HUES48 (cell line): ENCODE measurements around the gene LZIC.

Experiments used
- H3K27ac ChIP-seq: one replicate; pipeline ENCODE4 v1.7.0; 2013; ENCODE audit warnings: low read depth, low read length, inconsistent platforms
- H3K27me3 ChIP-seq: 2 replicates; pipeline ENCODE4 v1.6.1; 2013; ENCODE audit warnings: mild to moderate bottlenecking, low read length; ENCODE audit not compliant: control insufficient read depth, insufficient read depth
- H3K36me3 ChIP-seq: 2 replicates; pipeline ENCODE4 v1.6.1; 2013; ENCODE audit warnings: low read length; ENCODE audit not compliant: control insufficient read depth, insufficient read depth
- H3K4me1 ChIP-seq: 2 replicates; pipeline ENCODE4 v1.6.1; 2013; ENCODE audit warnings: mild to moderate bottlenecking, low read length; ENCODE audit not compliant: control insufficient read depth, insufficient read depth
- H3K4me3 ChIP-seq: 2 replicates; pipeline ENCODE4 v1.5.1; 2013; ENCODE audit warnings: mild to moderate bottlenecking, low read depth, low read length
- H3K9ac ChIP-seq: 2 replicates; pipeline ENCODE4 v1.6.1; 2013; ENCODE audit warnings: mild to moderate bottlenecking, low read depth, low read length, moderate library complexity
- H3K9me3 ChIP-seq: 2 replicates; pipeline ENCODE4 v1.6.1; 2013; ENCODE audit warnings: low read length; ENCODE audit not compliant: control insufficient read depth, insufficient read depth

Gene LZIC

DNA sequence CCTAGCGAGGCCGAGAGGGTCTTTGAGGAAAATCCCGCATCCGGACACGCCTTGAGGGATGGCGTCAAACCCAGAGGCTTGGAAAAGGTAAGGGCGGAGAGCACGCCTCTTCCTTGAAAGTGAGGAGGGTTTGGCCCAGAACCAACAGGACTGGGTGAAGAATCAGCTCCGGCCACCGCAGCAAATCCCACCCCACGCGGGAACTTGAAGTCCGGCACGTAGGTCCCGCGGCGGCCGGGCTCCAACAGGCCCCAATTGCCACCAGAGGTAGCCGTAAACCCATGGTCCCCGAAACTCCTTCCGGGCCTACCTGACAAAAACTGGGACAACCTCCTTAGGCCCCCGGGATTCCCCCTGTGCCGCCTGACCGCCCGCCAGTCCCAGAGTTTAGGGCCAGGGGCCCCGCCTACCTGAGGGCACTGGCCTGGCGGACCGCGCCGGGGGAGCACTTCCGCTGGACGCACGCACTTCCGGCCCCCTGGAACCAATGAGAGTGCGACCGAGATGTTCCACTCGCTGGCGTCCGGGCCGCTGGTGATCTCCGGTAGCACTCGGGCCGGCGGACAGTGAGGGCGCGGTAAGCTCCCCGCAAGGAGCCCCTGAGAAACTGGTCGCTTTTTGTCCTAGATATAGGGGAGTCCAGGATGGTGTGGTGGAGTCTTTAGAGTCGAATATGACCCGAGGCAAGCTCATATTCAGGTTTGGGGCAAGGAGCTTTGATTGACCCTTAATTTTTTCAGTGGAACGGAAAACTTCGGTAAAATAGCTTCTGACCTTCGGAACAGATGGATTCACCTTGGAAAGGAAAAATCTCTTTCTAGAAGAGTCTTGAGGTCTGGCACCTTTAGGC lies at the start of gene LZIC, which contains the start of gene NMNAT1:
TSS of gene LZIC (minus strand) at position 453 of the 850 bp plus-strand sequence. CDS start 6,772 bp downstream, outside the sequence.
TSS of gene NMNAT1 (plus strand) at position 537 of the 850 bp plus-strand sequence. CDS start 28,599 bp downstream, outside the sequence.
- peak within 1 kb of the TSS; percentile 95 for H3K27ac ChIP-seq
- H3K27me3 ChIP-seq, result no peaks in the 10 kb centered on the region
- no peaks in the 10 kb centered on the region for H3K4me1 ChIP-seq
- H3K4me3 ChIP-seq, result peak within 1 kb of the TSS; percentile 82
- H3K36me3 ChIP-seq, result peaks cover 6% of the 10 kb centered on the region; the same call in 1 of the 2 replicates
- no peaks in the 10 kb centered on the region for H3K9me3 ChIP-seq
- H3K9ac ChIP-seq, result peak within 1 kb of the TSS; percentile 76

DNA sequence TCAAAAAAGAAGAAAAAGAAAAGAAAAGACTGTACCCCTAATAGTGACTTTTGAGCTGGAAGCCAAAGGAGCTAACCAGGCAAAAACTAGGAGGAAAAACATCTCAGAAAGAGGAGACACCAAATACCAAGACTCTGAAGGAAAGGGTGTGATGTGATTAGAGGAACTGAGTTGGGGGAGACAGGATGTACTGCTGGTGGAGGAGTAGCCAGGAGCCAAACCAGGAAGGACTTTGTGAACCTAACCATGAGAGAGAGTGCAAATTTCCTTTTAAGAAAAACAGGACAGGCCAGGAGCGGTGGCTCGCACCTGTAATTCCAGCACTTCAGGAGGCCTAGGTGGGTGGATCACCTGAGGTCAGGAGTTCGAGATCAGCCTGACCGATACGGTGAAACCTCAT lies 49.7 kb upstream of the LZIC start:
- Histone ChIP-seq H3K9me3 (no peaks in the 10 kb centered on the region), H3K4me1 (no peaks in the 10 kb centered on the region), H3K27ac (no peak overlapping the region), H3K27me3 (peaks cover 18% of the 10 kb centered on the region), H3K9ac (no peak overlapping the region), H3K4me3 (no peak overlapping the region), H3K36me3 (no peaks in the 10 kb centered on the region)

DNA sequence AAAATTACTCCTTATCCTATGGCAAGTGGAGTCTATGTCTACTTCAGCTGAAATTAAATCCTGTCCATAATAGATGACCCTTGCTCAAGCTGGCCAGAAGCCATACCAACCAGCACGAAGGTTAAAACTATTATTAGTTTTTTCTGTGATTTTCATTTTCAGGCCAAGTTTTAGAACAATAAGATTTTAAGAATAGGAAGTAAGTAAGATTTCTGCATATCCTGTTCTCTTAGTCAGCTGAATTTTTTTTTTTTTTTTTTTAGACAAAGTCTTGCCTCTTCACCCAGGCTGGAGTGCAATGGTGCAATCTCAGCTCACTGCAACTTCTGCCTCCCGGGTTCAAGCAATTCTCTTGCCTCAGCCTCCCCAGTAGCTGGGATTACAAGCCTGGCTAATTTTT lies 47.8 kb upstream of the LZIC start:
- no peaks in the 10 kb centered on the region; the same call in 1 of the 2 replicates for H3K27me3 ChIP-seq
- no peak overlapping the region for H3K4me3 ChIP-seq
- H3K36me3 ChIP-seq, result no peaks in the 10 kb centered on the region
- no peak overlapping the region for H3K9ac ChIP-seq
- H3K27ac ChIP-seq, result no peak overlapping the region
- H3K4me1 ChIP-seq, result no peaks in the 10 kb centered on the region
- no peaks in the 10 kb centered on the region for H3K9me3 ChIP-seq

DNA sequence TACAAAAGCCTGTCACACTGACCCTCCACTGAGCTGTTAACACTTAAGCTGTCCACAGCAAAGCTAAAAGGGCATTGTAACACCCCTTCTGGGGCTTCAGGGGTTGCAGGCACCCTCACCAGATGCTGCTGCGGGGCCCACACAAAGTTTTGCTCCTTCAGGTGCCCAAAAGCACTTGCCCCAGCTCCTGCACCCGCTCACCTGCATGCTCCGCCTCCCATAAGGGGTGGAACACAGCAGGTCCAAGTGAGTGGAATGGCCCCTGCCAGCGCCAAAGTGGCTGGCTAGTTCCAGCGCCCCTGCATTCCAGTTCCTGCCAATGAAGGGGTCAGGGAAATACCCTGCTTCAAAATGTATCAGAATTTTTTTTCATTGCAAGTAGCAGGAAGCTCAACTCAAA lies 46.6 kb upstream of the LZIC start:
- H3K27ac ChIP-seq, result no peak overlapping the region
- no peaks in the 10 kb centered on the region for H3K9me3 ChIP-seq
- no peaks in the 10 kb centered on the region for H3K27me3 ChIP-seq
- H3K36me3 ChIP-seq, result no peaks in the 10 kb centered on the region
- H3K4me1 ChIP-seq, result no peaks in the 10 kb centered on the region
- H3K9ac ChIP-seq, result no peak overlapping the region
- no peak overlapping the region for H3K4me3 ChIP-seq

DNA sequence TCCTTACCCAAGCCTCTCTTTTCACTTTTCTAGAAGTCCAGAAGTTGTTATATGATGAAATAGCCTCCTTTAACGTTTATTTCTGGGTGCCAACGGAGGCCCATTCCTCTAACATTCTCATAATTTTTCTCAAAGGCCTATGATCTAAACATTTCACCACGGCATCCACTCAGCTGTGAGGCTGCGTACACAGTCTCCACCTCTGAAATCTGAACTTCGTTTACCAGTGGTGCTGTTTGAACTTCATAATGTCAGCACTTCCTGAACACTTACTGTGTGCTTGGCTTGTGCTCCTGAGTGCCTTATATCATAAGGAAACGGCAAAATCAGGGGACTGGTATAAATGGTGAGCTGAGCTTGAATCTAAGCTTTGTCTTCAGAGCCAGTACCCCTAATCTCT lies 41.8 kb upstream of the LZIC start:
- Histone ChIP-seq H3K27ac (no peak overlapping the region), H3K4me1 (no peaks in the 10 kb centered on the region), H3K9ac (no peak overlapping the region), H3K4me3 (no peak overlapping the region), H3K27me3 (no peaks in the 10 kb centered on the region), H3K36me3 (no peaks in the 10 kb centered on the region), H3K9me3 (no peaks in the 10 kb centered on the region)

DNA sequence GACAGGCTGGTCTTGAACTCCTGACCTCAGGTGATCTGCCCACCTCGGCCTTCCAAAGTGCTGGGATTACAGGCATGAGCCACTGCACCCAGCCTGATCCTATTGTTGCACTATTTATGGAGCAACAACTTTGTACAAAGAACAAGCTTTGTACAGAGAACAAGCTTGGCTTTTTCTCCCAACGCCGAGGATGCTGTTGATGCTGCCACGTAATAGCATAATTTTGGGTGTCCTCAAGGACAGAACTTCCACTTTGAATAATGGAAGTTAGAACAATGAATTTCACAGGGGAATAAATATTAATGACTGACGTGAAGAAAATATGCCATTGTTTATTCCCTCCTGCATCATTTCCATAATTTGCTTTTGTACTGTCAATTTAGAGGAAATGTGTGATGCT lies 41.1 kb upstream of the LZIC start:
- H3K9ac ChIP-seq, result no peak overlapping the region
- H3K4me1 ChIP-seq, result no peaks in the 10 kb centered on the region
- H3K9me3 ChIP-seq, result no peaks in the 10 kb centered on the region
- no peak overlapping the region for H3K4me3 ChIP-seq
- no peaks in the 10 kb centered on the region for H3K36me3 ChIP-seq
- H3K27me3 ChIP-seq, result no peaks in the 10 kb centered on the region
- no peak overlapping the region for H3K27ac ChIP-seq

DNA sequence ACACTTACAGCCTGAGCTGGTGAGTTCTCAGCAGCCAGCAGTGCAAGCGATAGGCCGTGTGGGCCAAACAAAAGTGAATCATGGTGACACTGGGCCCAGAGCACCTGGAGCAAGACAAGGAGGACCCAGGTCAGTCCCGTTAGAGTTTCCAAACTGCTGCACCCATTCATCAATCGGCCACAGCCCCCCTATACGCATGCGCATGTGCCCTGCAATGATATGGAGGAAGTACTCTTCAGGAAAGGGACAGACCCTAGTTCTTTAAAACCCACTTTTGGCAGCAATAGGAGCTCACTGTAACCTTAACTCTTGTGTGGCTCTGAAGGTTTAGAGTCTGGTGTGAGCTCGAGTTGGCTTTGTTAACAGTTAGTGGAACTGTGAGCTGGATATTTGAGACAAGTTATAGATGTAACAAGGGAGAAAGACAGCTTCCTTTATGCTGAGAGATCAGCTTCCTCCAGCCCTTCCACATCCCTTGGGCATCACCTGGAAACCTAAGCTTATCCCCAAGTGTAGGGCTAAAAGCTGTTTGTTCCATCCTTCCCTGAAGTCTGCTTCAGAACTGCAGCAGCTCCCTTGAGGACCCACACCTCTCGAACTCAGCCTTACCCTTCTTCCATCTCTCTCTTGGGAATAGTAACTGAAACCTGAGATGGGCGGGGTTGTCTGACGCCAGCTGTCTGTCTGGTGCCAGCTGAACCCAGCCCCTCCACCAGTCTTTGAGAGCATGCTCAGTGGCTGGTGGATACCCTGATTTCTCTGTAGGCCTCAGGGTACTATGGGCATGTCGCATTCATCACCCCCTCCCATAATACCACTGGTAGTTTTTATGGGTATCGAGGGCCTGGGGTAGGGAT lies 17.7 kb upstream of the LZIC start:
- Histone ChIP-seq H3K27ac (no peak overlapping the region), H3K4me1 (peaks cover 10% of the 10 kb centered on the region), H3K9ac (no peak overlapping the region), H3K36me3 (no peaks in the 10 kb centered on the region), H3K4me3 (no peak overlapping the region), H3K9me3 (no peaks in the 10 kb centered on the region), H3K27me3 (no peaks in the 10 kb centered on the region)

DNA sequence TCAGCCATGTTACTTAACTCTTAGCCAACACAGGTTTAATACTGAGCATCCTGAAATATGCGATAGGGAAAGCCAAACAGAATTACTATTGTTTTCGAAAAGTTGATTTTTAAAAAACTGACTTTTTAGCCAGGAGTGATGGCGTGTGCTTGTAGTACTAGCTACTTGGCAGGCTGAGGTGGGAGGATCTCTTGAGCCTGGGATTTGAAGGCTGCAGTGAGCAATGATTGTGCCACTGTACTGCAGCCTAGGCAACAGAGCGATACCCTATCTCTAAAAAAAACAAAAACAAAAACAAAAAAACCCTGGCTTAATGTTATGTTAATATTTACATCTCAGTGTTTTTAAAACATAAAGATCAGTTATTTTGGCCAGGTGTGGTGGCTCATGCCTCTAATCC lies 16.8 kb upstream of the LZIC start:
- Histone ChIP-seq H3K27ac (no peak overlapping the region), H3K9ac (no peak overlapping the region)

DNA sequence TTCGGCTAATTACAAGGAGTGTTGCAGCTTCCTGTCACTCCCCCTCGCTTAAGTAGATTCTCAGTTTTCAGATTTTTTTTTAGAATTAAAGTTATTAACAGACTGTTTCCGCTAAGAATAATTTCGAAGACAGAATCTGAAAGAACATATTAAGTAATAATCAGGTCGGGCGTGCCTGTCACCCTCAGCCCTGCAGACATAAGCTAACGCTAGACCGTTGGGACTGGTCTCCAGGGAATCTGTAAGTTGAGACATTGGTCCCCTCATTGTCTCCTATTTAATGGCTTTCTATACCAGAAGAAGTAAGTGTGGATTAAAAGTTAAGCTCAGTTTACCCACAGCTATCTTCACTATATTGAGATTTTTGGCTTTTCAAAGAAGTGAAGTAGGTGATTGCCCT lies 14.5 kb upstream of the LZIC start:
- no peak overlapping the region for H3K4me3 ChIP-seq
- H3K9me3 ChIP-seq, result no peaks in the 10 kb centered on the region
- H3K27ac ChIP-seq, result no peak overlapping the region
- no peaks in the 10 kb centered on the region for H3K36me3 ChIP-seq
- no peaks in the 10 kb centered on the region for H3K27me3 ChIP-seq
- peaks cover 10% of the 10 kb centered on the region for H3K4me1 ChIP-seq
- no peak overlapping the region for H3K9ac ChIP-seq

More for the DNA sequence above, 16.8 kb upstream of the LZIC start:
- H3K27me3 ChIP-seq, result no peaks in the 10 kb centered on the region
- H3K36me3 ChIP-seq, result no peaks in the 10 kb centered on the region
- H3K9me3 ChIP-seq, result no peaks in the 10 kb centered on the region
- no peak overlapping the region for H3K4me3 ChIP-seq
- H3K4me1 ChIP-seq, result peaks cover 10% of the 10 kb centered on the region

DNA sequence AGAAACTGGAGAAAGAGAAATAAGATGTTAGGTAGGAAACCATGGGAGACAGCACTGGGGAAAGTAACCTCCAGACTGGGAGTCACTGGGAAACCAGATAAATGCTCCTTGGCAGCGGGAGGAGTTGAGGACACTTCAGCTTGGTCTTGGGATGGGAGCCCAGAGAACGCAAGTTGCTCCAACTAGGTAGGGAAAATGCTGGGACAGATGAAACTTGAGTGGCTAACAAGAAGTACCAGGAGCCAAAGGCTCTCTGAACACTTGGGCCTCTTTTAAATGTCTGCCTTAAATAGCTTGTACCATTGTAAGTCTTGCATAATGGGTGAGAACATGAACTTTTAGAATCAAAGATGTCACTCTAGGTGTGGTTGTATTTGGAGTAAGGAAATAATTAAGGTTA lies 3.1 kb upstream of the LZIC start:
- Histone ChIP-seq H3K36me3 (no peaks in the 10 kb centered on the region), H3K9me3 (no peaks in the 10 kb centered on the region), H3K4me3 (no peak overlapping the region), H3K4me1 (peaks cover 8% of the 10 kb centered on the region), H3K9ac (no peak overlapping the region), H3K27ac (no peak overlapping the region), H3K27me3 (no peaks in the 10 kb centered on the region)
